HuH-7.5 (cell line): ENCODE results near the gene VCAN.
"Not testable (repeated sequence)": the region's sequence is repeated elsewhere in the genome, so short reads cannot be mapped to it uniquely, and the experiment has no call there.

ENCODE experiments used
- DNase-seq: peaks from one replicate; pipeline ENCODE4 v3.0.0; 2011; ENCODE audit warnings: low spot score

VCAN gene

DNA sequence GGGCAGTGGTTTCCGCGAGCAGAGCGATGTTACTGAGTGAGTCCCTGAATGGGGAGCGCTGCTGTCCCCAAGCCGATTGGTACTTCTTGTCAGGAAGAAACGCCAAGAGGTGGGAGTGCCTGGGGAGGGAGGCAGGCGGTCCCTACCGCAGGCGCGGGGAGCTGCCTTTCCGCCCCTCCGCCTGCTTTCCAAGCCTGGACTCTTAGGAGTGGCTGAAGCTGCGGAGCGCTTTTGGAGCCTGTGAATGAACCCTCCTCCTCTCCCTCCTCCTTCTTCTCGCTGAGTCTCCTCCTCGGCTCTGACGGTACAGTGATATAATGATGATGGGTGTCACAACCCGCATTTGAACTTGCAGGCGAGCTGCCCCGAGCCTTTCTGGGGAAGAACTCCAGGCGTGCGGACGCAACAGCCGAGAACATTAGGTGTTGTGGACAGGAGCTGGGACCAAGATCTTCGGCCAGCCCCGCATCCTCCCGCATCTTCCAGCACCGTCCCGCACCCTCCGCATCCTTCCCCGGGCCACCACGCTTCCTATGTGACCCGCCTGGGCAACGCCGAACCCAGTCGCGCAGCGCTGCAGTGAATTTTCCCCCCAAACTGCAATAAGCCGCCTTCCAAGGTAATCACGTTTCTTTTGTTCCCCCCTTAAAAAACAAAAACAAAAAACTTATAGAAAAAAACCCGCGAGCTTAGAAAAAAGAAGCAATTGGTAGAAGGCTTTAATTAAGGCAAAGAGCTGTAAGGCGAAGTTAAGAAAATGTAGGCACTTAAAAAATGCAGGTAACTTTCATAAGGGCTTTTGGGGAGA, at the start of gene VCAN:
Gene VCAN, plus strand, starts transcription at position 340 of the 808 bp plus-strand sequence. CDS start 11,775 bp downstream, outside the sequence.
- peak; percentile 19 for DNase-seq

DNA sequence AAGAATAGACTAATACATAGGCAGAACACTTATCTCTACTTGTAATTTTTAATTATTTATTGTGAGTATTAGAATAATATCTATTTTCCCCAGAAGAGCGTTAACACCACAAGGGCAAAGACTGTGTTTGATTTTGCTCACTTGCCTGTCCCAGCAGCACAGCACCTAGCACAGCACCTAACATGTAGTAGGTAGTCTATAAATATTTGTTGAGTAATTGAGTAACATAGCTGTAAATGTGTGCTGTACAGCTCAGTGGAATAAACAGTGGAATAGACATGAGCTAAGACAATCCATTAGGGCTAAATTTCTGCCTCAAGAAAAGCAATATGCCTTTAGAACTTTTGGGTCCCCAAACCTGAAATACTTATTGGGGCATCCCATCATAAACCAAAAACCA, 49.3 kb upstream of the VCAN start:
- no peak for DNase-seq

DNA sequence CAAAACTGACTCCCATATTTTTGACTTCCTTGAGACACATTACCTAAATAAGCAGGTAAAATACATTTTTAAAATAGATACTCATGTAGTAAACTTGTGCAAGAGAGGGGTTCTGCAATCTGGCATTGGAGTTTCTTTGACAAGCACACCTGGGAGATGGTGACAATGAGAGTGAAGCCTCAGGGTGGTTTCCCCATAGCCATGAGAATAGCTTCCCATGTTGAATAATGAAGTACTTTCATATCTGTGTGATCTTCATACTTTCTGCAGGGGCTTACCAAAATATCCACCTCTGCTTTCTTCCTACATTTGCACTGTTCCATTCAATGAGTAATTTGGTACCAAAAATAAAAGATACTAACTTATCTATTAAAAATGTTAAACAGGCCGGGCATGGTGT, 44.7 kb upstream of the VCAN start:
- no peak for DNase-seq

DNA sequence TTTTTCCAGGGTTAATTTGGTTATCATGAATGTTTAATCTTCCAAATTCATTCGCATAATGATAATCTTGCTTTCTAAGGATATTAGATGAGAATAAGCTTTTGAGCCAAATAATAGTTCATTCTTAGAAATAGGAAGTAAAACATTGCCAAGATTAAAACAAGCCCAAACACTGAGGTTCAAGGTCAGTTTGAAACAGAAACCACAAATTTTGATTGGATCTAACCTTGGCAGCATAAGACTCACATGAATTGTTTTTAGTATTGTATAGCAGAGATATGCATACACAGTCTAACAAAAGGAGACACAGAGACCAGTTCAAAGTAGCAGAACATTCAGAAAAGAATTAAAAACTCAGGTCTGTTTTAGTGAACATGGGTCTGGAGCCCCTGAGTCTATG, 43.4 kb upstream of the VCAN start:
- DNase-seq: no peak

DNA sequence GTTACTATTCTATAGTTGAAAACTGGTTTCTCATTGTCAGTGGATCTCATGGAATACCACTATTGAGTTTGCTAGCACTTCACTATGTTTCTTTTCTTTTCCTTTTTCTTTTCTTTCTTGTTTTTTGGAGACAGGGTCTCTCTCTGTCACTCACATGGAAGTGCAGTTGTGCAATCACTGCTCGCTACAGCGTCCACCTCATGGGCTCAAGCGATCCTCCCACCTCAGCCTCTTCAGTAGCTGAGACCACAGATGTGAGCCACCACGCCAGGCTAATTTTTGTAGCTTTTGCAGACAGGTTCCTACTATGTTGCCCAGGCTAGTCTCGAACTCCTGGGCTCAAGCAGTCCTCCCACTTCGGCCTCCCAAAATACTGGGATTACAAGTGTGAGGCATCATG, 42.7 kb upstream of the VCAN start:
- DNase-seq: no peak

DNA sequence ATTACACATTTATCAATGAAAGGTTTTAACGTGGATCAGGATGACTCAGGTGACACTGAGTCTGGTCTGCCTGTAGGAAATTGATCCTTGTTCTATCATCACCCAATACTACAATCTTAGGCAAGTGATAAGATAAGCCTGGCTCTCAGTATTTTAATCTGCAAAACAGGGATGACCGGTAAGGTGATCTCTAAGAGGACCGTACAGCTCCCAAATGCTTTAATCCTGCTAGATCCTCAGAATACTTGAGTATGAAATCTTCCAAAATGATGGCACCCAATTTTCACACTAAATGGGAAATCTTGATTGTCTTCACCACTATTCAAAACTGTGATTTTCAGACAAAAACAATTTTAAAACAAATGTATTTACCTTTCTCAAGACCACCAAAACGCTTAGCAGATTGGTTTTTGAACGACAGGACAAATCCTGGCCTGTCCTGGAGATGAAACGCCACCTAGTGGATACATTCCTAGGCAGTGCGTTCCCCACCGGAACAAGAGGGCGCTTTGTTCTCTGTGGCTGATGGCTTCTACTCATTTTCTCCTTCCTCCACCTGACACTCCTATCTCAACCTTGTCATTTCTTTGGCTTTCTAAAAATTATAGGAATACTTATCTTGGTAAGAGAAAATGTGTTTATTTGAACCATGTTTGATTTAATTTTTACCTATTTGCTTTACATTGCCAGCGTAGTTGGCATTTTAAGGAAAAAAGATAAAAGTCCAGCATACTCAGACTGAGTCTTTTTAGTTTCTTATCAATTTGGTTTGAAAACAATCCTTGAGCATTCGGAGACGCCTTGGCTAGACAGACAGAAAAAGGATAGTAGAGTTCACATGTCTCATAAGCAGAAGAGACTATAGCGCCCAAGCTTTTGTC, 41.2 kb upstream of the VCAN start:
- peak; percentile 12 for DNase-seq

DNA sequence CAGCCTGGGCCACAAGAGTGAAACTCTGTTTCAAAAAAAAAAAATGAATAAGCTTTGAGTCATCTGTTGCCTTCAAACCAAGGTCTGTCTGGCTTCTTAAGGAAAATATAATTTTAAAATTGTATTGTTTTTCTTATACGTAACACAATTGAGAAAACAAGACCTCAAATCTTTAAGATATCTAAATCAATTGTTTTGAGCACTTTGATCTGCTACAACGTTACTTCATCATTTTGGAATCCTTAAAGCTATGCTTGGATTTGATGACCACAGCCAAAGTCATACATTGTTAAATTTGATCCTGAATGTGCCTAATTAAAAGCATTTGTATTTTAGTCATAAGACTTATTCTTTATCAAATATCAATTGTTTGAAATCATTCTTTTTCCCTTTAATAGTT, 37.7 kb upstream of the VCAN start:
- DNase-seq: no peak

DNA sequence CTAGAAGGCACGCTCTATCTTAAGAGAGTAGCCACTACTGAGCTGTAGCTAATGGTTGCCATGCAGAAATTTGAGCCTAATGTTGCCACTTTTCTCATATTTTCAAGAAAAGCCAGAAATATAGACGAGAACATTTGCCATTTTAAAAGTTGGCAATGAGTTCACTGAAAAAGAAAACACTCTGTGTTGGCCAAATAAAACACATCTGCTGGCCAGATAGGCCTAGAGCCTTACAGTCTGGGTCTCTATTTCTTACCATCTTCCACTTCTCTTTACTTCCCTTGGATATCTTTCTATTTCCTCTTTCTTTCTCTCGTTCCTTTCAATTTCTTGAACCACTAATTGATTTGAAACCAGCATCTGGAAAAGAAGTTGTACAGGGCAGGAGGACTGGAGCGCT, 36.6 kb upstream of the VCAN start:
- DNase-seq: no peak

DNA sequence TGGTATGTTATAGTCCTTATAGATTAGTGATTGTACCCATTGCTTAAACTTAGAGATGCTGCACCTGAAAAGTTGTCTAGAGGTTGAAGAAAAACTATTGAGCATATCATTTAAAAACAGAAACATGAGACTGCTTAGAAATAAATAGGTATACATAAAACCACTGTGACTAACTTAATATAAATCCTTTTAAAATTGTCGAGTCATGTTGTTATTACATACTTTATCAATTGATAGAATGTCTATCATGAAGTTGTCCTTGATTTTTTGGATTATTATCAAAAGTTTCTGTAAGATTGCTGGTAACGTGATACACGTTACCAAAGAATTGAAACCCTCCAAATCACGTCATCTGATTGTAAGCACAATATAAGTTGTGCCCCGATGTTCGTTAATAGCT, 35.3 kb upstream of the VCAN start:
- no peak for DNase-seq

DNA sequence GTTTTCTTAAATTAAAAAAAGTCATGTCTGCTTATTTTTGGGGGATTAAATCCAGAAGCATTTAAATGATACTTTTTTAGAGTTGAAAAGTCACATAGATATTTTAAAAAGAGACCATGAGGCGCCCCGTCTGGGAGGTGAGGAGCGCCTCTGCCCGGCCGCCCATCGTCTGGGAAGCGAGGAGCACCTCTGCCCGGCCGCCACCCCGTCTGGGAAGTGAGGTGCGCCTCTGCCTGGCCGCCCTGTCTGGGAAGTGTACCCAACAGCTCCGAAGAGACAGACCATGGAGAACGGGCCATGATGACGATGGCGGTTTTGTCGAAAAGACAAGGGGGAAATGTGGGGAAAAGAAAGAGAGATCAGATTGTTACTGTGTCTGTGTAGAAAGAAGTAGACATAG, 33.8 kb upstream of the VCAN start:
- not testable (repeated sequence) for DNase-seq

DNA sequence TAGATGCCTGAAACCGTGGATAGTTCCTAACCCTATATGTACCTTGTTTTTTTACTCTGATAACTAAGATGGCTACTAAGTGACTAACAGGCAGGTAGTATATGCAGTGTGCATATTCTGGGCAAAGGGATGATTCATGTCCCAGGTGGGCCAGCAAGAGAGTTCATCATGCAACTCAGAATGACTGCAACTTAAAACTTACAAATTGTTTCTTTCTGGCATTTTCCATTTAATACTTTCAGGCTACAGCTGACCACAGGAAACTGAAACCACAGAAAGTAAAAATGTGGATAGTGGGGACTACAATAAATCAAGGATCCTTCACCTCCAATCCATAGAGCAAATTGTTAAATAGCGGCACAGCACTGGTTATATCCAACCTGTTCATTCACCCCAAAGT, 30.7 kb upstream of the VCAN start:
- DNase-seq: no peak

DNA sequence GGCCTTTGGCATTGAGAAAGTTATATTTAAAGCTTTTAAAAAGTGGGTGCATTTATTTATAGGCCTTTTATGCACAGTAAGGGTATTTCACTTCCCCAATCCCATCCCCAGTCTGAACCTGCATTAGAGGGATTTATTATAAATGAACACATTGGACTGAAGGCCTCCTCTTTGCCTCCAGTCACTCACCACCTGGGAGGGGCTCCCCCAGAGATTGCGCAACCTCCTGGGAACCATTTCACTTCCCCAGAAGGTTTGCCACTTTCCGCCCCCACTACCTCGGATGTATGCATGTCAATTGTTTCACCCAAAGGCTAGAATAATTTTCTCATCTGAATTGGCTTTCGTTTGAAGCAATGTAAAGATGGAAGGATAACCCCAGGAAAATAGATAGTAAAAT, 29.8 kb upstream of the VCAN start:
- DNase-seq: no peak

DNA sequence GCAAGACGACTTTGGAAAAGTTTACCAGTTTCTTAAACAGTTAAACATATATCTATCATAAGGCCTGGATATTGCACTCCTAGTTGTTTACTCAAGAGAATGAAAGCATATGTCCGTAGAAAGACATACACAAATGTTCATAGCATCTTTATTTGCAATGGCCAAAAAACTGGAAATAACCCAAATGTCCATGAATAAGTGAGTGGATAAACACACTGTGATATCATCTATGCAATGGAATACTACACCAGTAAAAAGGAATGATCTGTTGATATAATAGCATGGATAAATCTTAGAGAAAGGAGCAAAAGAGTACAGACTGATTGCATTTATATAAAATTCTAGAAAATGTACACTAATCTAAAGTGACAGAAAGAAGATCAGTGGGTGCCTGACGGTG, 28.0 kb upstream of the VCAN start:
- no peak for DNase-seq

DNA sequence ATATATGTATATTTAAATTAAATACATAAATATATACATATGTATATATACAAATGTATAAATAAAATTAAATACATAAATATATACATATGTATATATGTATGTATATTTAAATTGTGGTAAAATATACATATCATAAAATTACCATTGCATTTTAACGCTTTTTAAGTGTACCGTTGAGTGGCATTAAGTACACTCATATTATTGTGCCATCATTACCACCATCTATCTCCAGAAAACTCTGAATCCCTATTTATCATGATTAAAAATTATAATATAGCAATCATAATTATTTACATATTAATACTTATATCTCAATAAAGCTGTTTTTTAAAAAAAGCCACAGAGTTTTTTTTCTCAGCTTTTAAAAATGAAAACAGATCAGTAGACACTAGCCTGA, 27.1 kb upstream of the VCAN start:
- no peak for DNase-seq

DNA sequence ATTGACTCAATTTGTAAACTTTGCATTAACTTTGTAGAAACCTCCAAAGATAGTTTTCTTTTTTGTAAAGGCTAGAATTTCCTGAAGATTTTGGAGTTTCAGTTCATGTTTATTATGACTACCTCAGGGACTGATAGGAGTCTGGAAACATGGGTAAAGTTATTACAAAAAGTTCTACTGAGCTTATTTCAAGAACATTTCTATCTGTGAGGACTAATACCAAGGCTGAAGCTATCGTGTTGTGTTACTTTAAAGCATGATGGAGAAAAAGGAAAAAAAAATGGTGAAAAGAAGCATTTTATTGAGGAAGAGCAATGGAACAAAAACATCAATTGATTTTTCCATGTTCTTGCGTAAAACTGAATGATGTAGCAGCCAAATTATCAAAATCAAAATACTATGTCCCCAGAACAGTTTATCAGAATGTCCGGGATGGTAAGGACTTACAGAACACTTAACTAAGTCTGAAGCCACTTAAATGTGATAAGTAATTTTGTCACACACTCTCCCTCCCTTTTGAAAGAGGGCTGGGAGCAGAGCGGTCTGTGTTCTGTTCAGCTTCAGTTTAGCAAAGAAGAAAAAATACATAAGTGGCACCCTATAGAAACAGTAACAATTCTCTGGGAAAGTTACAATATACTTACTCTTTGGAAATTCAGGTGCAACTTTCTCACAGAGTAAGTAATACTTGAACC, 25.1 kb upstream of the VCAN start:
- no peak for DNase-seq

DNA sequence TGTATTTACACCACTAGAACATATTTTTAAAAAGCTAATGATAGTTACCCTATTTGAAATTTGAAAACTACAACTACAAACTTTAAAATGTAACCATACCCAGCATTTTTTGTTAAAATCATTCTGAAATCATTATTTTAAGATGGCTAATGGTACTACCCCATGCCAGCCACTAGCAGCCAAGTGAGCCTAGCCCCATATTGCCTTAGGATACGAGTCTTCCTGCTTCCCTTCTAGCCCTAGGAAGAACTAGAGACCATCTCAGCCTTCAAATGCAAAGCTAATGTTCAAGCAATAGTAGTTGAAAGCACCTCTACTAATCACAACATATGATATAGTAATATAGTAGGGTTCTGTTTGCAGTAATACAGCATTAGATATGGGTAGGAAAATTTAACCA, 24.0 kb upstream of the VCAN start:
- no peak for DNase-seq

DNA sequence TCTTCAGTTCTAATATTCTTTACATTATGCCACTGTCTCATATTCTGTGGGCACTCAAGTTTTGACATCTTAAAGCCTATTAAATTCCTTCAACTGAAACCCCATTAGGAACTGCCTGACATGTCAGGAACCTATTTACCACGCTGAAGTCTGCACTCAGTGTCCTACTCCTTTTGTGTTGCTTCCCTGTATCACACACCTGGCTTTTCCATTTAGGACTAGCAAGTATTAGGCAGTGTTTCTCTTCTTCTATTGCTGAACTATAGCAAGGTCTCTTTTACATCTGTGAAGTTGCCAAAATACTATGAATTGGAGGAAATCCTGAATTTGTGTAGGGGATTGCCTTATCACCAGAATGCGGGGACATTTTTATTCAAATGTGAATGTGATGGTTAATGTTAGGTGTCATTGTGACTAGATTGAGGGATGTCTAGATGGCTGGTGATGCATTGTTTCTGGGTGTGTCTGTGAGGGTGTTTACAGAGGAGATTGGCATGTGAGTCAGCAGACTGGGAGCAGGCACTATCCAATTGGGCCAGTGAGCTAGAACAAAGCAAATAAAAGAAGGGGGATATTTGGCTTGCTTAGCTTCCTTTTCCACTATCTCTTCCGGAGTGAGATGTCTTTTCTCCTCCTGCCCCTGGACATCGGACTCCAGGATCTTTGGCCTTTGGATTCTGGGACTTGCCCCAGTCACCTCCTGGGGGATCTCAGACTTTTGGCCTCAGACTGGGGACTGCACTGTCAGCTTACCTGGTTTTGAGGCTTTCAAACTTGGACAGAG, 21.2 kb upstream of the VCAN start:
- no peak for DNase-seq

DNA sequence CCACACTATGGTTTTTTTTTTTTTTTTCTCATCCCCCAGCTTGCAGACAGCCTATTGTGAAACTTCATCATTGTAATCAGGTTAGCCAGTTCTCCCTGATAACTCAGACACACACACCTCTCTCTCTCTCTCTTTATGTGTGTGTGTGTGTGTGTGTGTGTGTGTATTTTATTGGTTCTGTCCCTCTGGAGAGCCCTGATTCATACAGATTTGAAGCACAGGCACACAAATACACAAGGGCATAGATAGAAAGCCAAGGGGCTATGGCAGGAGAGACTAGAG, 20.6 kb upstream of the VCAN start:
- no peak for DNase-seq

DNA sequence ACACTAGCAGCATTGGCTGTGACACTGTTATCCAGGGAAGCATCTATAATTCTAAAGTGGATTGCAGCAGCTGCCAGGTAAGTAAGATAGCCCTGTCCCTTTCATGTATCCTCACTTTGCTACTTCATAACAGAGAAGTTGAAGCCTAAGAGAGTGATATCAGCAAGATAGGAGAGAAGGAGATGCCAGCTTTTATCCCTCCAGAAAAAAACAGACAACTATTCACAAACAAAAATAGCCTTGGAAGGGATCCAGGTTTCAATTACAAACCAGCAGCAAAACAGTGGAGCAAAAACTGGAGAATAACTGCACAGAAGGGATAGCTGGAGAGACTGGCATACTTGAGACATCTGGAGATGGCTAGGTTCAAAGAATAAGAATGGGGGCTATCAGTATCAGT, 19.6 kb upstream of the VCAN start:
- DNase-seq: no peak

DNA sequence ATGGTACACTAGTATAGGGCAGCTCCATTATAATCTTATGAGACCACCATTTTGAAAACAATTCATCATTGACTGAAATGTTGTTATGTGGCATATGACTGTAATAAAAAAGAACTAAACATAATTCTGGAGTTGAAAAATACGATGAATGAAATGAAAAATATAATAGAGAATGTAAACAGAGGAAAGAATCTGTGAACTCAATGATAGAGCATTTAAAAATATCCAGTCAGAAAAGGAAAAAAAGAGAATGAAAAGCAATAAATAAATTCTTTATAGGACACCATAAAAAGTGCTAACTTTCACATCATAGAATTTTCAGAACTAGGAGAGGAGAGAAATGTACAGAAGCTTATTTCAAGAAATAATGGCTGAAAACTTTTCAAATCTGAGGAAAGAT, 17.6 kb upstream of the VCAN start:
- no peak for DNase-seq

DNA sequence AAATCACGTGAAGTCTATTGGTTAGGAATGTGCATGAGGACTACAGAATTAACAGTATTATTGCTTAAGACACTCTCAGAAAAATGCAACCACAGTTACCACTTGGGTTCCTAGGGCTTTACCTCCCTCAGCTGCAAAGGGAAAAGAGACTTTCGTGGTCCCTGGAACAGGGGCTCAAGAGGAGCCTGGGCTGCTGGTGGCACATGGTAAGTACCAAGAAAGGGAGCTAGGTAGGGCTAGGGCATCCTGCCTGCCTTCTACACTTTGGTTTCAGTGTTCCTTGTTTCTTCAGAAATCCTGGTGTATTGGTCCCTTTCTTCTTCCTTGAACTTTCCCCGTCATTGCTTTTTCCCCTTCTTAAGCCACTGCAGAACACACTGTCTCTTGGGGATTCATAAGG, 7.3 kb upstream of the VCAN start:
- no peak for DNase-seq

DNA sequence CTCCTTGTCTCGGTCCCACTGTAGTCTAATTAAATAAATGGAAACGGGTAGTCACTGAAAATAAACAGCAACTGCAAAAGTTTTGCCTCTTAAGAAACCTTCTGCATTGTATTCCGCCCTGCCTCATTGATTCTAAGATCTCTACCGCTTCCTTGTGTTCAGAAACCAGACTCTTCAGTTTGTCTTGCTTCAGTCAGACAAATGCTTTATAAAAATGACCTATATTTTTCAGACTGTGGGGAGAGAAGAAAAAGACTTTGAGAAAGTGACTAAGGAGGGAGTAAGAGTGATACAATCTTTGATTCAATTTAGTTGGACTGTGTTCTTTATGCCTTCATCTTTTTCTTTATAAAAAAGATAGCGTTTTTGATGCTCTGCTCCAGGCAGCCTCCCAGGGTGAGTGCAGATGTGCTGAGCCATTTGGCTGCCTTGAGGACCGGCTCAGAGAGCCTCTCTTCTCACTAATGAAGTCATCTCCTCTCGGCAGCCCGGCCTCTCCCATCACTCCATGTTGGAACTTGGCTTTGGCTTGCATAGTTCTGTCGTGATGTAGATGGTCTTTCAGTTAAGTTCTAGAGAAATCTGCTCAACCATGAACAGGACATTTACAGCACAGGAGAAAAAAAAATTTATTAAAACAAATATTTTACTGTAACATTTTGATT, 4.0 kb upstream of the VCAN start:
- DNase-seq: no peak
